GM18526 (cell line): ENCODE results near the gene PRKN.

Experiments used
- POLR2A ChIP-seq: IDR thresholded peaks from 3 replicates; pipeline ENCODE4 v1.6.1; 2011; ENCODE audit not compliant: insufficient read length; ENCODE audit errors: extremely low read depth

PRKN gene

GRCh38 chr6:162179196-162179951 lies 548.2 kb downstream of the PRKN start:
- TF ChIP-seq POLR2A, result no peak

DNA sequence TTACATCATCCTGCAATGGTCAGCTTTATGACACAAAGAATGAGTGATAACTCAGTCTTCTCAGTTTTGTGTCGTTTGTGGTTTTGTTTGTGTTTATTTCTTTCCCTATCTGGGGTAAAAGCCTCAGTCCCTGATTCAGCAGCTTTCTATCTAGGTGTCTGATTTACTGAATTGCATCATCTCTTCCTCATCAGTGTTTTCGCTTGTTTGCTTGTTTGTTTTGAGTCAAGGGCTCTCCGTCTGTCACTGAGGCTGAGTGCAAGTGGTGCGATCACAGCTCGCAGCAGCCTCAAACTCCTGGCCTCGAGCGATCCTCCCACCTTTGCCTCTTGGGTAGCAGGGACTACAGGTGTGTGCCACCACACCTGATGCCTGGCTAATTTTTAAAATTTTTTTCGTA lies 548.9 kb downstream of the PRKN start:
- TF ChIP-seq POLR2A, result no peak

DNA sequence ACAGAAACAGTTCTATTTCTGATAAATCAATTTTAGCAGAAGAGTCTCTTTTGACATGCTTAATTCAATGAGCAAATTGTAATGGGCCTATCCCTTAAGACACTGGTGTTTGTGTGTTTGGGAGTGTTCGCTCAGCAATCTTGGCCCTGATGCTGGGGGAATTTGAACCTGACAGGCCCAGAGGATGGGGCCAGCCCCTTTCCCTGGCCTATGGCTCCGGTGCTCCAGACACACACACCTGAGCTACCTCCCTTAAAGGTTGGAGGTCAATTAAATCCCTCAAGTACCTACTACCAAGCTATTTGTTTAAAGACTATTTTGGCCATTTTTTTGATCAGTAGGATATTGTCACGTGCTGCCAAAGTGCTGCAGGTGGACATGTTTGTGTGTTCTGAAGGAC lies 549.3 kb downstream of the PRKN start:
- TF ChIP-seq POLR2A, result no peak

DNA sequence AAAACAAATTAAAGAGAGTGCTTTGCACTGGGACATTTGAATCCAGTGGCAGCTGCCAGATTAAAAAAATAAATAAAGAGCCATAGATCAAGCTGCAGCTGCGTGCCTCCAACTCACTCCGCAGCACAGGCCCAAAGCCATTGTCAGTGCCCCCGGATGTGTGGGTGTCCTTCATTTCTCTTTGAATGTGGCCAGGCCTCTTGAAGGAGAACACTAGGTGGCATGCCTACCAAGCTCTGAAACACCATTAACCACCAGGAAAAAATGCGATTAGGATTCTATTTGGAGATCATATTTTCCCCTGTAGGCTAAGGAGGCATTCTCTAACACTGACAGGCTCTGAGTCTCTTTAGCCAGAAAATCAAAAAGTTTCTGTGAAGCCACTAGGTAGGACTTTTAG lies 549.8 kb downstream of the PRKN start:
- no peak for TF ChIP-seq POLR2A

GRCh38 chr6:162173466-162173865 lies 554.1 kb downstream of the PRKN start:
- no peak for TF ChIP-seq POLR2A

DNA sequence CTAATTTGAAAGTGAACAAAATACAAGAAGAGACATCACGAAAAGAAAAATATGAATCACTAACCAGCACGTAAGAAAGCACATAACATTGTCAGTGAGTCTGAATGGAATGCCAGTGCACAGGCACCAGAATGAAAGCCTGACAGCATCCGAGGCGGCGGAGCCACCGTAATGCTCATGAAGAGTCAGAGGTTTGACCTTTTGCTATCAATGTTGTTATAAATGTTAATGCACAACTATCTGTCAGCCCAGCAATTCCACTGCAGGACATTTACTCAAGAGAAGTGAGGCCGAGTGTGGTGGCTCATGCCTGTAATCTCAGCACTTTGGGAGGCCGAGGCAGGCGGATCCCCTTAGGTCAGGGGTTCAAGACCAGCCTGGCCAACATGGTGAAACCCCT lies 562.1 kb downstream of the PRKN start:
- no peak for TF ChIP-seq POLR2A

DNA sequence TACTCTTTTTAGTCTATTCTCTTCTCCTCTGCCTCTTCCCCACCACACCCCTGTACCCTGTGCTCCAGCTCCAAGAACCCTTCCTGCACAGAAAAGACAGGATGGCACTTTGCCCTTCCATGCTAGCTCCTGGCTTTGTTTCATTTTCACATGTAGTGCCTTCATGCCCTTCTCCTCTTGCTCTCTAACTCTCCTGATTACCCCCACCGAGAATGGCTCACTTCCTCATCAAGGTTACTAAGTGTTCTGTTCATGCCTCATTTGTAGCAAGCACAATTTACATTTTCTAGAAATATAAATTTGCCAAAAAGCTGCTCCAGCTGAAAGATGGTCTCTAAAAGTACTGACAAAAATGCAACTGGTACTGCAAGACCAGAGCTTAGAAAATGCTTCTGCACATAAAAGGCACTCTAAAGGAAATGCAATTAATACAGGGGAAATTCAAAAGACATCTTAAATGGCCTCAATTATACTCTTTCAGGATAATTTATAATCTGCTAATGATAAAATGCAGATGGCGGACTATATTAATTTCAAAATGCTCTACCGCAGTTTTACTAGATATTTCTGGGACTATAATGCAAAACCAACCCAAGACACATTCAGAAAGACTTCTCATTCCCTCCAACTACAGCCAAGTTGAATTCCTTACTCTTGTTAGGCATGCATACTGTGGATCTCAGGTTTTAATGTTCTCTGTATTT lies 570.2 kb downstream of the PRKN start:
- TF ChIP-seq POLR2A, result no peak

GRCh38 chr6:162156146-162156545 lies 571.4 kb downstream of the PRKN start:
- TF ChIP-seq POLR2A, result no peak

GRCh38 chr6:162154930-162155329 lies 572.6 kb downstream of the PRKN start:
- TF ChIP-seq POLR2A, result no peak

- TF ChIP-seq POLR2A, result no peak
These were observed 573.6 kb downstream of the PRKN start for GRCh38 chr6:162154001-162154400.

- TF ChIP-seq POLR2A, result no peak
These were observed 574.4 kb downstream of the PRKN start for GRCh38 chr6:162153120-162153519.

DNA sequence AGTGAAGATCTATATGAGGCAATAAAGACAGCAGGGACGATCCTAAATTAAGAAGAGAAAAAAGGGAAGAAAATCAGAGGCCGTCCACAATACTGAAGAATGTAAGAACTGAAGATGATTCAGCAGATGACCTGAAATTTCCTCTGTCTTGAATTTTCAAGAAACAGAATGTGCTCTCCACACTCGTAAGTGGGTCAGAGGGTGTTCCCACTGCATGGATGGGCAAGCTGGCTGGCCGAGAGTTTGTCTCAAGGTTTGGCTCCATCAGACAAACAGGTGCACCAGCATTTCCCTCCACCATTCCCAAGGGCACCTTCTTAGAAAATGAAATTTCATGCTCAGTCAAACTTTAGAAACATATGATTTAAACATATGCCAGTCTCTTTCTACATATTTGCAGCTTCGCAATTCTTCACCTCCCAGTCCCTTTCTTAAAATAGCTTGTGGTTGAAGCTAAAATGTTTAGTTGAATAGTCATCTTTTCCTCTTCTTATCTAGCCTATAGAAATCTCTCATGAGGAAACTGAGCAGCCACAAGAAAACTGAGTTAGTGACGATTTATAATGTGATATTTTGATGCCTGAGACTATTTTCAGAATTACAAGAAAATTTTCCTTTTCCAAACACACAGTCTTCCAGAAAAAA lies 576.4 kb downstream of the PRKN start:
- no peak for TF ChIP-seq POLR2A

DNA sequence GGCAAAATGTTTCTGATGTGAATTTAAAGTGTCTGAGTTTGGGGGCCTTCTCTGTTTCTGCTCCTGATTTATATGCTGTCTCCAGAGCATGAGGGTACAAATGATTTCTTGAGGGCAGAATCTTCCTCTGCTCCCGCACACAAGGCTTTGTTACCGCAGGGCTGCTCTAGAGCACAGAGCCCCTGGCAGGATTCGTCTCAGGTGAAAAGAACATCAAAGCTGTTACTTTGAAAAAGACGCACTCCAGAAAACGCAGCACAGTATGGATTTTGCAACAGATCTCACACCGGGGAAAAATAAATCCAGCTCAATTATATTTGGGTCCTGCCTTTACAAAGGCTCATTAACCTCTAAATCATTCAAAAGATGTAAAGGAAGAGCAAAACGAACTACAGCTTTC lies 577.3 kb downstream of the PRKN start:
- no peak for TF ChIP-seq POLR2A

DNA sequence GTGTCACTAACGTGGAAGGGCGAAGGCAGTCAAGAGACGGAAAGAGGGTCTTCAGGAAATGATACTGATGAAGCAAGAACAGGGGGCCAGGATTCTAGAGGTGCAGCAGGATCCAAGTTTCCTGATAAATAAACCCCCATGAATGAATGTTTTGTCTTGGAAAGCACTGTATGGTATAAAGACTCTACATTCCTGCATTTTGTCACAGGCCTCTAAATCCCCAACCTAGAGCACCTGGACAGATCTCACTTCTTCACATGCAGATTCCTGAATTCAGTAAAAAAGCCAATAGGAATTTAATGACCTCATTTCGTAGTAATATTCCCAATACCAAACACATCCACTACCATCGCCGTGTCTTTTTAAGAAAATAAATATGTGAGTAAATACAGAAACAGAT lies 577.8 kb downstream of the PRKN start:
- no peak for TF ChIP-seq POLR2A

DNA sequence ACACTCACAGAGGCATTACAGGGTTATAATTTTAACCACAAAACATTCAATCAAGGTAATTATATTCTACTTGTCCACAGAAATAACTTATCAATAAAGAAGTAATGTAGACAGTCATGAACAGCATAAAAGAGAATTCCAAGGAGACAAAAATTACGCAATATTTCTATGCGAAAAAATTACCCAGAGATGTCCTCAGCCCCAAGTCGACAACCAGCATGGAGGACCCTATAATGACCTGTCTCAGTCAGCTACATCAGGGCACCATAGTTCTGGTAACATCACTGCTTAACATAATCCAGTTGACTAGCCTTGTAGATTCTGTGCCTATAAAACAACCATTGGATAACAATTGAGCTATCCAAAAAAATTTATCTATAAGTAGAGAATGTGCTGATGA lies 579.8 kb downstream of the PRKN start:
- no peak for TF ChIP-seq POLR2A

DNA sequence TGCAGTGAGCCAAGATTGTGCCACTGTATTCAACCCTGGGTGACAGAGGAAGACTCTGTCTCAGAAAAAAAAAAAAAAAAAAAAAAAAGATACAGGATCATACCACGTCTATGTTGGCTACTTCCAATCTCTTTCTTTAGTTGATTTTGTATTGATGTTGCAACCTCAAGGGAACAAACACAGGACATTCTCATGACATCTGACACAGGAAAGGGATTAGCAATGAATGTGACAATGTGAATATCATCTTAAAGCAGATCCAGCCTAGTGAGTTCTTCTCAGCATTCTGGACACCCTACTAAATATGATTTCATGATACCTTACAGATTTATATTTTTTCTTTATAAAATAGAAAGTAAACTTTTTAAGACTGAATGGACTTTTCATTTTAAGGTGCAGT lies 580.3 kb downstream of the PRKN start:
- TF ChIP-seq POLR2A, result no peak
